HUES6 (cell line): Measurements from ENCODE around the gene BCAT1.
A peak's percentile ranks its signal among the peaks of the same experiment; 100 is the strongest.

Experiments
- H3K27ac ChIP-seq: 2 replicates; pipeline ENCODE4 v1.7.0; 2013; ENCODE audit warnings: low read depth, mild to moderate bottlenecking, low read length, inconsistent platforms
- H3K27me3 ChIP-seq: 2 replicates; pipeline ENCODE4 v1.6.1; 2013; ENCODE audit warnings: low read length; ENCODE audit not compliant: control insufficient read depth, insufficient read depth
- H3K36me3 ChIP-seq: 2 replicates; pipeline ENCODE4 v1.6.1; 2013; ENCODE audit warnings: low read length; ENCODE audit not compliant: control insufficient read depth, insufficient read depth
- H3K4me1 ChIP-seq: 2 replicates; pipeline ENCODE4 v1.6.1; 2013; ENCODE audit warnings: low read length; ENCODE audit not compliant: control insufficient read depth, insufficient read depth
- H3K4me3 ChIP-seq: 2 replicates; pipeline ENCODE4 v1.5.1; 2013; ENCODE audit warnings: low read depth, low read length
- H3K9ac ChIP-seq: one replicate; pipeline ENCODE4 v1.6.1; 2013; ENCODE audit warnings: mild to moderate bottlenecking, low read length
- H3K9me3 ChIP-seq: 2 replicates; pipeline ENCODE4 v1.6.1; 2013; ENCODE audit warnings: low read depth, low read length; ENCODE audit not compliant: control insufficient read depth, insufficient read depth

Gene BCAT1

GRCh38 chr12:24764712-24765111, 184.2 kb downstream of the BCAT1 start:
- Histone ChIP-seq H3K27ac (no peak overlapping the region), H3K4me3 (no peak overlapping the region), H3K4me1 (peaks cover 16% of the 10 kb centered on the region), H3K9ac (no peak overlapping the region), H3K27me3 (no peaks in the 10 kb centered on the region), H3K36me3 (no peaks in the 10 kb centered on the region), H3K9me3 (peaks cover 7% of the 10 kb centered on the region; the same call in 1 of the 2 replicates)

GRCh38 chr12:24760606-24761378, 188.1 kb downstream of the BCAT1 start:
- Histone ChIP-seq H3K27me3 (no peaks in the 10 kb centered on the region), H3K9ac (no peak overlapping the region), H3K4me1 (peaks cover 17% of the 10 kb centered on the region), H3K9me3 (no peaks in the 10 kb centered on the region), H3K36me3 (no peaks in the 10 kb centered on the region), H3K4me3 (no peak overlapping the region), H3K27ac (peak overlapping the region; percentile 67; the same call in 1 of the 2 replicates)

- Histone ChIP-seq H3K27me3 (no peaks in the 10 kb centered on the region), H3K4me3 (no peak overlapping the region), H3K9me3 (no peaks in the 10 kb centered on the region), H3K27ac (peak overlapping the region; percentile 67; the same call in 1 of the 2 replicates), H3K4me1 (peaks cover 17% of the 10 kb centered on the region), H3K36me3 (no peaks in the 10 kb centered on the region), H3K9ac (no peak overlapping the region)
These were observed 188.7 kb downstream of the BCAT1 start for GRCh38 chr12:24760162-24760561.
